H9 (cell line): ENCODE measurements around the gene TNFAIP2. TPM values are rescaled to one million over a fixed set of nuclear protein-coding genes. Genes with fewer than 3 reads are reported as not detected.

Source experiments
- DNase-seq: peaks from one replicate; pipeline ENCODE4 v3.0.0-alpha.2; 2017
- H2AFZ ChIP-seq: one replicate; pipeline ENCODE4 v1.6.1; 2013; ENCODE audit warnings: mild to moderate bottlenecking, low read length, control low read depth, moderate library complexity
- H2AK5ac ChIP-seq: 2 replicates; pipeline ENCODE4 v1.6.1; 2013; ENCODE audit warnings: low read length, control low read depth, mixed read lengths; ENCODE audit not compliant: insufficient read length
- H2BK120ac ChIP-seq: one replicate; pipeline ENCODE4 v1.6.1; 2013; ENCODE audit warnings: low read depth, mild to moderate bottlenecking, low read length, control low read depth, inconsistent platforms; ENCODE audit not compliant: poor library complexity, severe bottlenecking
- H2BK12ac ChIP-seq: 2 replicates; pipeline ENCODE4 v1.6.1; 2013; ENCODE audit warnings: low read length, control low read depth, mixed read lengths, low read depth; ENCODE audit not compliant: insufficient read length
- H2BK15ac ChIP-seq: 2 replicates; pipeline ENCODE4 v1.6.1; 2013; ENCODE audit warnings: low read depth, low read length, control low read depth
- H2BK20ac ChIP-seq: one replicate; pipeline ENCODE4 v1.6.1; 2013; ENCODE audit warnings: low read depth, mild to moderate bottlenecking, low read length, control low read depth, inconsistent platforms; ENCODE audit not compliant: poor library complexity, severe bottlenecking
- H2BK5ac ChIP-seq: 2 replicates; pipeline ENCODE4 v1.6.1; 2013; ENCODE audit warnings: low read length, control low read depth, mixed read lengths; ENCODE audit not compliant: insufficient read length
- H3K14ac ChIP-seq: 2 replicates; pipeline ENCODE4 v1.6.1; 2013; ENCODE audit warnings: low read length, control low read depth; ENCODE audit not compliant: insufficient read depth
- H3K18ac ChIP-seq: 2 replicates; pipeline ENCODE4 v1.6.1; 2013; ENCODE audit warnings: low read depth, mild to moderate bottlenecking, mixed read lengths, low read length, control low read depth; ENCODE audit not compliant: insufficient read length
- H3K23ac ChIP-seq: 2 replicates; pipeline ENCODE4 v1.6.1; 2013; ENCODE audit warnings: low read length, control low read depth, mixed read lengths, low read depth; ENCODE audit not compliant: insufficient read length
- H3K23me2 ChIP-seq: 2 replicates; pipeline ENCODE4 v1.6.1; 2013; ENCODE audit warnings: low read depth, mild to moderate bottlenecking, mixed read lengths, low read length, control low read depth; ENCODE audit not compliant: insufficient read length, poor library complexity, severe bottlenecking
- H3K27ac ChIP-seq: 2 replicates; pipeline ENCODE4 v1.5.1; 2013; ENCODE audit warnings: low read length, control low read depth, mixed read lengths, low read depth; ENCODE audit not compliant: insufficient read length
- H3K27me3 ChIP-seq: 2 replicates; pipeline ENCODE4 v1.6.1; 2013; ENCODE audit warnings: low read length, control low read depth, inconsistent platforms; ENCODE audit not compliant: insufficient read depth
- H3K4ac ChIP-seq: 2 replicates; pipeline ENCODE4 v1.6.1; 2013; ENCODE audit warnings: low read depth, mild to moderate bottlenecking, control low read depth, inconsistent platforms, low read length, moderate library complexity
- H3K4me1 ChIP-seq: 2 replicates; pipeline ENCODE4 v1.6.1; 2013; ENCODE audit warnings: low read length, control low read depth, inconsistent platforms; ENCODE audit not compliant: insufficient read depth
- H3K4me2 ChIP-seq: 2 replicates; pipeline ENCODE4 v1.6.1; 2013; ENCODE audit warnings: low read length, control low read depth, mixed read lengths; ENCODE audit not compliant: insufficient read length, insufficient read depth
- H3K56ac ChIP-seq: 2 replicates; pipeline ENCODE4 v1.6.1; 2013; ENCODE audit warnings: low read depth, mild to moderate bottlenecking, mixed read lengths, low read length, control low read depth; ENCODE audit not compliant: insufficient read length
- H3K79me1 ChIP-seq: 2 replicates; pipeline ENCODE4 v1.6.1; 2013; ENCODE audit warnings: low read depth, mild to moderate bottlenecking, moderate library complexity, low read length, control low read depth, inconsistent platforms; ENCODE audit not compliant: insufficient read depth, poor library complexity, severe bottlenecking
- H3K79me2 ChIP-seq: 2 replicates; pipeline ENCODE4 v1.6.1; 2013; ENCODE audit warnings: low read length, control low read depth, inconsistent platforms; ENCODE audit not compliant: insufficient read depth
- H3K9ac ChIP-seq: 2 replicates; pipeline ENCODE4 v1.6.1; 2013; ENCODE audit warnings: low read length, control low read depth, mixed read lengths; ENCODE audit not compliant: insufficient read length; ENCODE audit errors: extremely low read depth
- H3K9me3 ChIP-seq: one replicate; pipeline ENCODE4 v1.6.1; 2013; ENCODE audit warnings: low read depth, low read length, inconsistent platforms; ENCODE audit not compliant: control insufficient read depth
- H3T11ph ChIP-seq: one replicate; pipeline ENCODE4 v1.6.1; 2013; ENCODE audit warnings: mild to moderate bottlenecking, low read length, control low read depth, inconsistent platforms
- H4K20me1 ChIP-seq: one replicate; pipeline ENCODE4 v1.6.1; 2013; ENCODE audit not compliant: control insufficient read depth, insufficient read length, insufficient read depth
- H4K5ac ChIP-seq: 2 replicates; pipeline ENCODE4 v1.6.1; 2013; ENCODE audit warnings: low read depth, mild to moderate bottlenecking, mixed read lengths, low read length, control low read depth; ENCODE audit not compliant: insufficient read length
- H4K8ac ChIP-seq: replicated peaks from 2 replicates; pipeline ENCODE4 v1.6.1; 2013; ENCODE audit warnings: low read length, control low read depth, mixed read lengths, low read depth; ENCODE audit not compliant: insufficient read length
- H4K91ac ChIP-seq: 2 replicates; pipeline ENCODE4 v1.6.1; 2013; ENCODE audit warnings: low read depth, mild to moderate bottlenecking, moderate library complexity, mixed read lengths, low read length, control low read depth; ENCODE audit not compliant: insufficient read length
- H3K27ac Mint-ChIP-seq, 3 experiments: 2 replicates in 2 of 3; 3 replicates in 1 of 3; pipeline ENCODE4 v1.8.0; 2020 to 2021; ENCODE audit warnings: mixed read lengths in 3 of 3, mild to moderate bottlenecking in 1 of 3, moderate library complexity in 1 of 3
- H3K27me3 Mint-ChIP-seq: 2 replicates; pipeline ENCODE4 v1.8.0; 2021; ENCODE audit warnings: low read depth, mild to moderate bottlenecking, moderate library complexity, mixed read lengths
- H3K36me3 Mint-ChIP-seq, 3 experiments: 2 replicates in 2 of 3; 3 replicates in 1 of 3; pipeline ENCODE4 v1.8.0; 2020 to 2021; ENCODE audit warnings: low read depth in 3 of 3, mixed read lengths in 3 of 3; ENCODE audit not compliant: insufficient read depth in 1 of 3
- H3K4me1 Mint-ChIP-seq, 2 experiments: 2 replicates each; pipeline ENCODE4 v1.8.0; 2020; ENCODE audit warnings: mixed read lengths in 2 of 2
- H3K4me3 Mint-ChIP-seq, 2 experiments: 2 replicates in 1 of 2; 3 replicates in 1 of 2; pipeline ENCODE4 v1.8.0; 2020 to 2021; ENCODE audit warnings: mild to moderate bottlenecking in 2 of 2, mixed read lengths in 2 of 2, moderate library complexity in 1 of 2
- H3K9me3 Mint-ChIP-seq, 2 experiments: 2 replicates in 1 of 2; 3 replicates in 1 of 2; pipeline ENCODE4 v1.8.0; 2020; ENCODE audit warnings: mild to moderate bottlenecking in 2 of 2, mixed read lengths in 2 of 2, moderate library complexity in 1 of 2
- WGBS: extraction: QIAGEN DNeasy Blood & Tissue Kit; methylation state at CpG from one replicate; pipeline ENCODE4 v1.1.7; 2013; ENCODE audit warnings: missing lambda C conversion rate, low lambda C conversion rate, mixed read lengths; ENCODE audit not compliant: insufficient read length; ENCODE audit errors: extremely low coverage; 5-methylcytosine and 5-hydroxymethylcytosine counted together
- total RNA-seq: library from RNA; stranded (reverse); gene quantifications from 2 replicates; pipeline ENCODE4 v1.2.1, GENCODE V29; 2021
- TF ChIP-seq, protein P1 (sequence below): fragments of 200-600 bp; sonication (generic); conservative IDR thresholded peaks from 3 replicates; pipeline ENCODE4 v1.8.0; 2021; ENCODE audit warnings: antibody characterized with exemption, mild to moderate bottlenecking

The TNFAIP2 gene
- total RNA-seq, 1 experiment from 2014 or later: 29.3 TPM

DNA sequence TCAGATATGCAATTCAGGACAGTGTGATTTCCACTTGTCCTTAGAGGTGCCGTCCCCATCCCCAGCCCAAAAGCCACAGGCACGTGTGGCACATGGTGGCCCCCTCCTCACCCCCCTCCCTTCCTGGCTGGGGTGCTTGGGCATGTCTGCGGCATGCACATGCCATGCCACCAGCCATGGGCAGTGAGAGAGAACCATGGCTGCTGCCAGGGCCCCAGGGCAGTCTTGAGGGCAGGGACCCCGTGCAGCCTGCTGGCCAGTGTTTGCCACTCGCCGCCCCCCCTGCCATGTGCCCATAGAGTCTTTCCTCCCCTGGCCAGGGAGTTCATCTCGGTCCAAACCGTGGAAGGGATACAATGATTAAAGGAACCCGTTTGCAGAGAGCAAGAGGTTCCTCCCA is 41.5 kb downstream of the TNFAIP2 start:
- Histone ChIP-seq H3K79me2 (no peaks in the 10 kb centered on the region), H3K4me2 (no peak overlapping the region), H3K4me1 (no peaks in the 10 kb centered on the region), H3K23me2 (no peaks in the 10 kb centered on the region), H3K4ac (no peak overlapping the region), H3K14ac (no peak overlapping the region; the same call in 1 of the 2 replicates), H3T11ph (no peak overlapping the region), H3K9me3 (peaks cover 24% of the 10 kb centered on the region), H3K18ac (no peak overlapping the region), H3K9ac (no peak overlapping the region), H4K8ac (no peak overlapping the region), H3K79me1 (no peaks in the 10 kb centered on the region), H4K20me1 (no peaks in the 10 kb centered on the region), H3K27ac (no peak overlapping the region), H2AK5ac (no peak overlapping the region), H2BK120ac (no peak overlapping the region), H3K56ac (no peak overlapping the region), H2BK15ac (no peak overlapping the region), H4K91ac (no peak overlapping the region), H3K27me3 (no peaks in the 10 kb centered on the region), H4K5ac (no peak overlapping the region), H2BK5ac (no peak overlapping the region), H2BK20ac (no peak overlapping the region), H3K23ac (no peak overlapping the region), H2BK12ac (no peak overlapping the region), H2AFZ (no peak overlapping the region)
- H3K4me3 Mint-ChIP-seq: no peak overlapping the region
- DNase-seq: no peak
- H3K9me3 Mint-ChIP-seq: peaks cover 3 to 10% of the 10 kb centered on the region in 2 experiments
- 0 out of 4 replicates have a peak, but pooled peaks cover 0 to 4% of the 10 kb centered on the region in 2 experiments for H3K4me1 Mint-ChIP-seq
- WGBS: no CpG with 5 or more reads among the region's 9 CpGs
- H3K36me3 Mint-ChIP-seq: peaks cover 0 to 5% (median 2%) of the 10 kb centered on the region in 3 experiments; a peak in 3 of 7 replicates
- H3K27ac Mint-ChIP-seq: no peak overlapping the region
- H3K27me3 Mint-ChIP-seq: peaks cover 20% of the 10 kb centered on the region
- TF ChIP-seq, protein P1, sequence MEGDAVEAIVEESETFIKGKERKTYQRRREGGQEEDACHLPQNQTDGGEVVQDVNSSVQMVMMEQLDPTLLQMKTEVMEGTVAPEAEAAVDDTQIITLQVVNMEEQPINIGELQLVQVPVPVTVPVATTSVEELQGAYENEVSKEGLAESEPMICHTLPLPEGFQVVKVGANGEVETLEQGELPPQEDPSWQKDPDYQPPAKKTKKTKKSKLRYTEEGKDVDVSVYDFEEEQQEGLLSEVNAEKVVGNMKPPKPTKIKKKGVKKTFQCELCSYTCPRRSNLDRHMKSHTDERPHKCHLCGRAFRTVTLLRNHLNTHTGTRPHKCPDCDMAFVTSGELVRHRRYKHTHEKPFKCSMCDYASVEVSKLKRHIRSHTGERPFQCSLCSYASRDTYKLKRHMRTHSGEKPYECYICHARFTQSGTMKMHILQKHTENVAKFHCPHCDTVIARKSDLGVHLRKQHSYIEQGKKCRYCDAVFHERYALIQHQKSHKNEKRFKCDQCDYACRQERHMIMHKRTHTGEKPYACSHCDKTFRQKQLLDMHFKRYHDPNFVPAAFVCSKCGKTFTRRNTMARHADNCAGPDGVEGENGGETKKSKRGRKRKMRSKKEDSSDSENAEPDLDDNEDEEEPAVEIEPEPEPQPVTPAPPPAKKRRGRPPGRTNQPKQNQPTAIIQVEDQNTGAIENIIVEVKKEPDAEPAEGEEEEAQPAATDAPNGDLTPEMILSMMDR: no peak
